ENCODE results near the gene PCBP3.
"Not testable (repeated sequence)": the region's sequence is repeated elsewhere in the genome, so short reads cannot be mapped to it uniquely, and the experiment has no call there.

PCBP3 gene

DNA sequence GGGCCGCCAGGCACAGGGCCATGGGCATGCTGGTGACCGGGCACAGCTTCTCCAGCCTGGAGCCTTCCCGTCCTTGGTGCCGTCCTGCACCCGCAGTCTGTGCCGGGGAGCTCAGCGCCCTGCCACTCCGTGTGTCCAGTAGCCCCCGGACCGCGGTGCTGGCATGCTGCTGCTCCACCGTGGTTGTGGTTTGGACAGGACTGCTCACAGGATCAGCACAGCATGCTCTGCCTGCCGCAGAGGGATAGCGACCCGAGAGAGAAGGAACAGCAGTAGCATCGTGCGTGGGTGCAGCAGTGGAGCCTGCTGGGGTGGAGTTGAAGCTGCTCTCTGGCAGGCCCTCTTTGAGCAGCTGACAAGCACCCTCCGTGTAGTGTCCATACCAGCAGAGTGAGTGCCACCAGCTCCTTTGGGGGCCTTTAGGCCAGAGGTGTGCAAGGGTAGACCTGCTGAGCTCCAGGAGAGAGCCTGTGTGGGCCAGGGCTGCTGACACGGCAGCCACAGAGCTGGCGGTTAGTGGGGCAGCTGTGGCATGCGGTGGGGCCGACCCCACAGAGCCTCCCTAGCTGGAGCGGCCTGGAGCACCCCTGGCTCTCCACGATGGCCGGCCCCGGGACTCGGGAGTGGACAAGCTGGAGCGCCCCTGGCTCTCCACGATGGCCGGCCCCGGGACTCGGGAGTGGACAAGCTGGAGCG is 6.4 kb upstream of the PCBP3 start:
- no peak for DNase-seq

GRCh38 chr21:45637883-45638282 is 5.6 kb upstream of the PCBP3 start:
- no peak for DNase-seq

DNA sequence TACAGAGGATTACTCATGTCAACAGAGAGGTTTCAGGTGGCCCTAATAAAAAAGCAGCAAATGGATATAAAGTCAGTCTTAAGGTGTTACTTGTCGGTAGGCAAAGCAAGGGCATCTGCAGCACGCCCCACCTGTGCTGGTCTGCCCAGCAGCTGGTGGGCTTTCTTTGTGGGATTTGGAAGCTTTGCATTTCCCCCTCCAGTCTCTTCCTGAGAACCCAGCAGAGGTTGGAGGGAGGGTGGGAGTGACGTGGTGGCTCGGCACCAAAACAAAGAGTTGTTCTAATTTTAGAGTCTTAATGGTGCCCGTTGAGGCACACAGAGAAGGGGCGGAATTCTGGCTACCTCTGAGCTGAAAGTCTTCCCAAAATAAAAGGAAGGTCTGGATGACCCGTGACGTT is 4.8 kb upstream of the PCBP3 start:
- DNase-seq: peak; percentile 45

DNA sequence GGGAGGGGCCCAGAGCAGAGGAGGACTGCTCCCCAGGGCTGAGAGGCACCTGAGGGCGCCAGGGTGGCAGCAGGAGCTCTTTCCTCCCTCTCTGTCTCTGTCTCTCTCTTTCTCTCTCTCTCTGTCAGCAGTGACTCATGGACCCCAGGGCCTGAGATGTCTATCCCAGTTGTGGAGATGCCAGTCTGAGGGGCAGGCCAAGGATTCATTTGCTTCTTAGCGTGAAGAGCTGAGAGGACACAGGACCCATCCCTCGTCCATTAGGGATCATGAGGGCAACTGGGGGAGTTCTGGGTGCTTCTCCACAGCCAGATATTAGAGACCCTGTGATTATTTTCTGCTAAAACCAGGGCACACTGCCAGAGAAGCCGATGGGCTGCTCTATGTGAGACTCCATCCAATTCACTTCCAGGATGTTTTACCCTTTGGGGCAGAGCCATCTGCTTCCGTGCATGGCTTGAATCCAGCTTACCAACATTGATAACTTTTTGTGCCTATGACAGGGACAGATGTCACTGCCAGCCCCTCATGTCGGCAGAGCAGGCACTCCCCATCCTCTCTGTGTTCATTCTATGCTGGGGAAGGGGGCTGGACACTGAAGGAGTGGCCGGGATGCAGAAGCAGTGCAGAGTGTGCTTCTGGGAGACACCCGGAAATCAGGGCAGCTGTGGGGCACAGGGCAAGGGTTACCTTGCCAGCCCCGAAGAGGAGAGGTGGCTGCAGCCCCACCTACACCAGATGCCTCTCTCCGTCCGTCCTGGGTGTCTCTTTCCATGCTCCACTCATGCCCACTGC is 4.1 kb upstream of the PCBP3 start:
- no peak for DNase-seq

DNA sequence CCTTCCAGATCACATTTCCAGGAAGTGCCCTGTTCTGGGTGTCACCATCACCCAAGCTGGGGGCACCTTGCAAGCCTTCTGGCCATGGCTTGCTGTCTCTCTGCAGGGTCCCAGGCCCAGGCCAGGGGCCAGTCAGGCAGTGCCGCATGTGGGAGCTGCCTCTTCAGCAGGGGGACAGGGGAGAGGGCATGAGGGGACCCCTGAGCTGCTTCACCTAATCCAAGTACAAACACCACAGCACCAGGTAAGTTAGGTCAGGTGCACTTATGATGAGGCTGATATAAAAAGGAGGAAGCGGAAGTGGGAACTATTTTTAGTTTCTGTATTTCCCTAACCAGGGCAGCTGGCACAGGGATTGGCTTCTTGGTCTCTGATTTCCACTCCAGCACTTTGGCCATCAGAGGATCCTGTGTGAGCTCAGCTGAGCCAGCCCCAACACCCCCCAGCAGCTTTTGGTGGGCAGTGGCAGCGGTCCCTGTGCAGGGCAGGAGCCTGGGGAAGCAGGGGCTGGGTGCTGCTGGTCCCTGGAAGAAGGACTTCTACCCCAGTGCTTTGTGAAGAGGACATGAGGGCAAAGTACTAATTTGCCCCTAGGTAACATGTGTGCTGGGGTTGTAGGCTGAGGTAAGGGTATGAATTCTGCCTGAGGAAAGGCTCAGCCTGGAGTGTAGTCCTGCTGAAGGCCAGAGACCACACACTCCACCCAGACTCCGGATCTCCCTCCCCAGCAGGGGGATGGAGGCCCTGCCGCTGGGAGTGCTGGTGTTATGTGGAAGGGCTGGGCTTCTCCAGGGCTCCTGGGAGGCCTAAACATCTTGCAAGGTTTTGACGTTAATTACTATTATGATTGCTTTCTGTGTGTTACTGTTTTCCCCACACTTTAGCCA is 3.3 kb upstream of the PCBP3 start:
- DNase-seq: no peak

DNA sequence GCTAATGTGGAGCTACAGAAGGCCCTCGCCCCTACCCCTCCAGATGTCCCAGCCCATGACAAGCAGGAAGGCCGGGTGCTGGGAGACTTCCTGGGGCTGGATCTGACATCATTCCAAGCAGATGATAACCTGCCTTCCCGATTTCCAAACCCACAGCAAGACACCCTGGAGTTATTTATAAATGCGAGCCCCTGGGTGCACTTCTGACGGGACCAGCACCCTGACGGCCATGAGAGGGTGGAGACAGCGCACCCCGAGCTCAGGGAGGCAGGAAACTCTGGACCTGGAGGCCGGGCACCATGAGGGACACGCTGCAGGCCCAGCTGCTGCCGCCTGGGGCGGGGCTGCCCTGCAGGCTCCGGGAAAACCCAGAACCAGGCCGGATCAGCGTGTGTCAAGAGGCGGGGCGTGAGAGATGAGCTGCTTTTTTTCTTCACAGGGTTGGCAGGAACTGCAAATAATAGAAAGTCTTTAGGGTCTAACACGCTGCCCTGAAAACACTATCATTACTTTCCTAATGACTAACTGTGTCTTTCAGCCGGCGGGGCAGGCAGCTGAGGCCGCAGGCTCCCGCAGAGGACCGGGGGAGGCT is 2.5 kb upstream of the PCBP3 start:
- no peak for DNase-seq

GRCh38 chr21:45641480-45642035 is 2.0 kb upstream of the PCBP3 start:
- DNase-seq: no peak

DNA sequence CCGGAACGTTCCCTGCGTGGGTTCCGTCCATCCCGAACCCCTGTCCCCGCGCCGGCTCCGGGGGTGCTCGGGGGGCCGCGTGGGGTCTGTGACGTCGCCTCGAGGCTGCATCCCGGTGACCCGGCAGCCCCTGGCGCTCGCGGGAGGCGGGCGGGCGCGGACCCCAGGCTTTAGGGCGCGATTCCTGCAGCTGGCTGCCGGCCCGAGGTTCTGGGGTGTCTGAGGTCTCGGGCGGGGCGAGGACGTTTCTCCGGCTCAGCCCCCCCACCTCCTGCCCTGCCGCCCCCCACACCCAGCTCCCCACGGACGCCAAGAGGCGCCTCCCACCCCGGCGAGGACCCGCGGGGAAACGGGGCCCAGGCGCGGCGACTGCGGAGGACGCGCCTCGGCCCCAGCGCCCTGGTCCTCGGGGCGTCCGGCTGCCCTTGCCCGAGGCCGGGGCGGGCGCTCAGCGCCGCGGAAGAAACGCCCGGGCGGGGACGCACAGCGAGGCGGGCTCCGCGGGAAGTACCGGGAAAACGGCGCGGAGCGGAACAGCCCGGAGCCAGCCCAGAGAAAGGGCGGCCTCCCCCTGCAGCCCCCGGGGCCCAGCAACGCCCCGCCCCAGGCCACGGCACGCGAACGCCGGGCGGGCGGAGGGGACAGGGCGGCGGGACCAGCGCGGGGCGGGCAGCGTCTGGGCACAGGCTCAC is 1.3 kb upstream of the PCBP3 start:
- no peak for DNase-seq

GRCh38 chr21:45644041-45644906 is 749 bp downstream of the PCBP3 start:
- peak; percentile 37 for DNase-seq

DNA sequence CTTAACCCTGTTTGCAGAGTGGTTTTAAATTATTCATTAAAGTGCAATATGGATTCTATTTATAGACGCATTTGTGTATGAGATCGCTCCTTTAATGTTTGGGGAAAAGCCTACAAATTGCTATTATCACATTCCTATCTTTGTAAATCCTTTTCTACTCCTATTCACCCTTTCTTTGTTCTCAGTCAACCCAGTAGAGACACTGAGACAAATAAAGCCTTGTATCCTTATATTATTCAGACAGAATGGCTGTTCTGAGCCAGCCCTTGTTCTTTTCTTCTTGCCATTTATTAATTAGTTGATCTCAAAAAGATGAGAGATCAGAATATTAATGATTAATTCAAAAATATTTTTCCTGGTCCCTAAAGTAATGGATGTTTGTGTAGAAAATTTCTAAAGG is 8.4 kb downstream of the PCBP3 start:
- no peak for DNase-seq

DNA sequence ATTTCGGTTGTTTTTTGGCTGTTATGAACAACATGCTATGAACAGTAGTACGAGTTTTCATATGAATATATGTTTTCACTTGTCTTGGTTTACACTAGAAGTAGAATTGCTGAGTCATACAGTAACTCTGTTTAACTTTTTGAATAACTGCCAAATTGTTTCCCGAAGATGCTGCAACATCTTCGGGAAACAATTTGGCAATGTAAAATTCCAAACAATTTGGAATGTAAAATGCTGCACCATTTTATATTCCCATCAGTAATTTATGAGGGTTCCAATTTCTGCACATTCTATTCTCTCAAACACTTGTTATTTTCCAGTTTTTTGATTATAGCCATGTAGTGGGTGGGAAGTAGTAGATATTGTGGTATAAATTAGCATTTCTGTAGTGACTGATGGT is 11.6 kb downstream of the PCBP3 start:
- no peak for DNase-seq

DNA sequence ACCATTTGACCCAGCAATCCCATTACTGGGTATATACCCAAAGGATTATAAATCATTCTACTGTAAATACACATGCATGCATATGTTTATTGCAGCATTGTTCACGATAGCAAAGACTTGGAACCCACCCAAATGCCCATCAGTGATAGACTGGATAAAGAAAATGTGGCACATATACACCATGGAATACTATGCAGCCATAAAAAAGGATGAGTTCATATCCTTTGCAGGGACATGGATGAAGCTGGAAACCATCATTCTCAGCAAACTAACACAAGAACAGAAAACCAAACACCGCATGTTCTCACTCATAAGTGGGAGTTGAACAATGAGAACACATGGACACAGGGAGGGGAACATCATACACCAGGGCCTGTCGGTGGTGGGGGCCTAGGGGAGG is 12.6 kb downstream of the PCBP3 start:
- not testable (repeated sequence) for DNase-seq

GRCh38 chr21:45661913-45662622 is 18.5 kb downstream of the PCBP3 start:
- not testable (repeated sequence) for DNase-seq

GRCh38 chr21:45662623-45663245 is 19.2 kb downstream of the PCBP3 start:
- not testable (repeated sequence) for DNase-seq

- DNase-seq: no peak
These were observed 25.9 kb downstream of the PCBP3 start for GRCh38 chr21:45669382-45669781.

DNA sequence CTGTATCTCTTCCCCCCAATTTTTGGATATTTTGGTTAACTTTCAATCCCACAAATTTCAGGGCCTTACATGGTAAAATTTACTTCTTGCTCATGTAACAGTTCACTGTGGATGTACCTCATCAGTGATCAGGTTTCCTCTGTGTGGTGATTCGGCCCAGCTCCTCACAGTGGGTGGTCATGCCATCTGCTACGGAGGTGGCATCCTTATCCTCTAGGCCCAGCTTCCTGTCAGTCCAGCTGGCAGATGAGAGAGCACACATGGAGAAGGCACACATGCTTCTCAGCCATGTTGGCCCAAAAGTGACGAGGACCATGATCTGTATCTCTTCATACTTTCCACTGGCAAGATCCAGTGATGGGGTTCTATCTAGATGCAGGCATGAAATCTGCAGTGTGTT is 27.2 kb downstream of the PCBP3 start:
- DNase-seq: no peak

GRCh38 chr21:45678790-45679189 is 35.3 kb downstream of the PCBP3 start:
- DNase-seq: not testable (repeated sequence)

DNA sequence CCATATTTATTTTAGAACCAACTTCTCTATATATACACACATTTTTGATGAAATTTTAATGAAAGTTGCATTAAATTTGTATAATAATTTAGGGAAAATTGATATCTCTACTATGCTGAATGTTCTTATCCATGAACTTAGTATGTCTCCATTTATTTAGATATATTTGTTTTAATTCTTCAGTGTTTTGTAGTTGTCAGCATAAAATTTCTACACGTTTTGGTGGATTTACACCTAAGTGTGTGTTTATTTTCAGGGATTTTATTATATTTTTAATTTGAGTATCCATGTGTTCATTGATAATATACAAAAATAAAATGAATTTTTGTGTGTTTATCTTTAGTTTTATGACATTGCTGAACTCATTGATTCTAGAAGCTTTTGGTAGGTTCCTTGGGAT is 36.7 kb downstream of the PCBP3 start:
- DNase-seq: no peak

- DNase-seq: no peak
These were observed 51.6 kb downstream of the PCBP3 start for GRCh38 chr21:45695086-45695485.
